Activated CD8-positive, alpha-beta T cell treated with anti-CD3 and anti-CD28 coated beads for 36 hours (primary cell): ENCODE measurements around the gene NPAS1. TPM values are rescaled to one million over a fixed set of nuclear protein-coding genes. Genes with fewer than 3 reads are reported as not detected.
"Not testable (repeated sequence)": the region's sequence is repeated elsewhere in the genome, so short reads cannot be mapped to it uniquely, and the experiment has no call there.

Source experiments
- ATAC-seq: fragments of 200-7000 bp; cut with Tn5 transposase; one replicate; pipeline ENCODE4 v1.10.0; 2021; ENCODE audit warnings: mild to moderate bottlenecking, moderate library complexity
- CTCF ChIA-PET: fragments of 350-600 bp; sonication (Branson Sonifier 250); formaldehyde crosslinking; loops from one replicate; lab custom pipeline; 2021; ENCODE audit warnings: antibody characterized with exemption; lab: Charles Lee
- POLR2A ChIA-PET: fragments of 350-600 bp; sonication (Branson Sonifier 250); formaldehyde crosslinking; loops from one replicate; lab custom pipeline; 2021; ENCODE audit warnings: antibody characterized with exemption; lab: Charles Lee
- DNase-seq: peaks from one replicate; pipeline ENCODE4 v3.0.0-alpha.2; 2020
- H3K27ac Mint-ChIP-seq: one replicate; pipeline ENCODE4 v1.8.0; 2021; ENCODE audit warnings: mild to moderate bottlenecking, mixed read lengths
- H3K27me3 Mint-ChIP-seq: one replicate; pipeline ENCODE4 v1.8.0; 2021; ENCODE audit warnings: mixed read lengths
- H3K36me3 Mint-ChIP-seq: one replicate; pipeline ENCODE4 v1.8.0; 2021; ENCODE audit warnings: low read depth, mixed read lengths
- H3K4me1 Mint-ChIP-seq: one replicate; pipeline ENCODE4 v1.8.0; 2021; ENCODE audit warnings: low read depth, mixed read lengths
- H3K4me3 Mint-ChIP-seq: one replicate; pipeline ENCODE4 v1.8.0; 2021; ENCODE audit warnings: mild to moderate bottlenecking, moderate library complexity, mixed read lengths
- H3K9me3 Mint-ChIP-seq: one replicate; pipeline ENCODE4 v1.8.0; 2021; ENCODE audit warnings: mixed read lengths
- CTCF ChIP-seq: fragments of 200-600 bp; IDR thresholded peaks from one replicate; pipeline ENCODE4 v1.8.0; 2022; ENCODE audit warnings: antibody characterized with exemption, mild to moderate bottlenecking
- intact Hi-C: fragments of 100-400 bp; cut with micrococcal nuclease; formaldehyde crosslinking; loops from one replicate; pipeline ENCODE4 v1.10.0; 2022
- total RNA-seq, 2 experiments: library from RNA; stranded (reverse); gene quantifications; one replicate each; pipeline ENCODE4 v1.2.3, GENCODE V29; 2021

The NPAS1 gene
- total RNA-seq, 2 experiments from 2014 or later, result 0.27 to 0.65 TPM

DNA sequence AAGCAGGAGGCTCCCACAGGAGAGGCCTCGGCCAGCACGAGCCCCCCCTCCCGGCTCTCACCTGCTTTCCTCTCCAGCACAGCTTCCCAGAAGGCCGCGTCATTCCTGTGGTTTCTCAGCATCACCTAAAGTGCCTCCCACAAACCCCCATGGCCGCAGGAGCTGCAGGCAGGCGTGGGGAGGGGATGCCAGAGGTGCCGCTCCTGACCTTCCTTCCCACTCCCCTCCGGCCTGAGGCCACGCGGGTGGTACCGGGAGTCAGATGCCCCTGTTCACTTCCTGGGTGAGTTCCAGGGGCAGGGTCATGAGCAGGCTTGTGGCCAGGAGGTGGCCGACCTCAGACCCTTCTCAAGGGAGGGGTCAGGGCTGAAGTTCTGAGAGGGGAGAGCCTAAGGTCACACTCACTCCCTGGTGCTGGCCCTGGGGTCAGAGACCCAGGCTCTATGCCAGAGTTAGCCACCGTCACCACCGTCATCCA, 14.4 kb upstream of the NPAS1 start:
- POLR2A ChIA-PET, result no interaction called here
- ATAC-seq (no peak), DNase-seq (no peak)
- H3K4me3 Mint-ChIP-seq, result no peak overlapping the region
- peaks cover 4% of the 10 kb centered on the region for H3K9me3 Mint-ChIP-seq
- peaks cover 9% of the 10 kb centered on the region for H3K27me3 Mint-ChIP-seq
- peaks cover 5% of the 10 kb centered on the region for H3K36me3 Mint-ChIP-seq
- TF ChIP-seq CTCF, result no peak
- intact Hi-C loops, result no loop called here
- H3K4me1 Mint-ChIP-seq, result peaks cover 8% of the 10 kb centered on the region
- no peak overlapping the region for H3K27ac Mint-ChIP-seq
- CTCF ChIA-PET, result interaction anchor here (1.2 to 5.6 kb wide), 2 partner anchors 7 to 15 kb away, joined by 4 to 44 read pairs; no protein-coding TSS in a partner anchor

- intact Hi-C loops, result no loop called here
- ChIA-PET CTCF (no interaction called here), POLR2A (interaction anchor here (0.6 kb wide), 1 partner anchor 8 kb away, joined by 3 read pairs; no protein-coding TSS in a partner anchor)
- Mint-ChIP-seq H3K36me3 (peaks cover 2% of the 10 kb centered on the region), H3K27me3 (peaks cover 9% of the 10 kb centered on the region), H3K4me3 (no peak overlapping the region), H3K9me3 (peaks cover 4% of the 10 kb centered on the region), H3K27ac (no peak overlapping the region), H3K4me1 (peaks cover 8% of the 10 kb centered on the region)
- ATAC-seq, result peak; percentile 24
- no peak for TF ChIP-seq CTCF
- peak; percentile 33 for DNase-seq
These were observed 13.8 kb upstream of the NPAS1 start for GRCh38 chr19:47005873-47006272.

DNA sequence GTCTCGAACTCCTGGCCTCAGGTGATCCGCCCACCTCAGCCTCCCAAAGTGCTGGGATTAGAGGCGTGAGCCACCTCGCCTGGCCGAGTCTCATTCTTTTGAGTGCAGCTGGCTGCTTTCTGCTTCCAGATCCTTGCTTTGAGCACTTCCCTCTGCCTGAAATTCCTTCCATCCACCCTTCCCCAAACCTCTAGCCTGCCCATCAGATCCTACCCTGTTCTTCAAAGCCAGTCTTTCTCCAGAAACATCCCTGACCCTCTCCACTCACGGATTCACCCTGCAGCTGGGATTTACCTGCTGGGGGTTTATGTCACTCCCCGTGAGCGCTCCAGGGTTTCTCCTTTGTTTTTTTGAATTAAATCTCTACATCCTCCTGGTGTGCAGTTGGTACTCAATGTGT, 13.1 kb upstream of the NPAS1 start:
- intact Hi-C loops, result no loop called here
- Mint-ChIP-seq H3K27me3 (peaks cover 9% of the 10 kb centered on the region), H3K9me3 (peaks cover 4% of the 10 kb centered on the region), H3K4me3 (no peak overlapping the region), H3K27ac (no peak overlapping the region), H3K36me3 (no peaks in the 10 kb centered on the region), H3K4me1 (peaks cover 8% of the 10 kb centered on the region)
- POLR2A ChIA-PET, result interaction anchor here (0.6 kb wide), 1 partner anchor 7 kb away, joined by 3 read pairs; no protein-coding TSS in a partner anchor
- no peak for TF ChIP-seq CTCF
- ATAC-seq, result no peak
- CTCF ChIA-PET, result interaction anchor here (1.1 kb wide), 1 partner anchor 238 kb away, joined by 3 read pairs; no protein-coding TSS in a partner anchor
- no peak for DNase-seq

DNA sequence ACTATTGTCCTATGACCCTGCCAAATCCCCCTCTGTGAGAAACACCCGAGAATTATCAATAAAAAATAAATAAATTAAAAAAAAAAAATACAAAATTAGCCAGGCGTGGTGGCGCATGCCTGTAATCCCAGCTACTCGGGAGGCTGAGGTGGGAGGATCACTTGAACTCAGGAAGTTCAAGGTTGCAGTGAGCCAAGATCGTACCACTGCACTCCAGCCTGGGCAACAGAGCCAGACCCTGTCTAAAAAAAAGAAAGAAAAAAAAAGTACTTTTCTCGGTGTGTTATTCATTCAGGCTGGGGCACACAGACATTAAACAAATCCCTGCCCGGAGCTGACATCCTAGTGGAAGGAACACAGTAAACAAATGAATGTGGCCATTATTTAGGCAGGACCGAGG, 9.1 kb upstream of the NPAS1 start:
- H3K27ac Mint-ChIP-seq, H3K36me3 Mint-ChIP-seq, H3K27me3 Mint-ChIP-seq, ATAC-seq, intact Hi-C loops, POLR2A ChIA-PET, H3K4me1 Mint-ChIP-seq, H3K4me3 Mint-ChIP-seq, DNase-seq, H3K9me3 Mint-ChIP-seq: not testable (repeated sequence)
- CTCF ChIA-PET, result interaction anchor here (1.0 to 1.5 kb wide), 2 partner anchors 115 to 200 kb away, joined by 3 to 4 read pairs; no protein-coding TSS in a partner anchor

DNA sequence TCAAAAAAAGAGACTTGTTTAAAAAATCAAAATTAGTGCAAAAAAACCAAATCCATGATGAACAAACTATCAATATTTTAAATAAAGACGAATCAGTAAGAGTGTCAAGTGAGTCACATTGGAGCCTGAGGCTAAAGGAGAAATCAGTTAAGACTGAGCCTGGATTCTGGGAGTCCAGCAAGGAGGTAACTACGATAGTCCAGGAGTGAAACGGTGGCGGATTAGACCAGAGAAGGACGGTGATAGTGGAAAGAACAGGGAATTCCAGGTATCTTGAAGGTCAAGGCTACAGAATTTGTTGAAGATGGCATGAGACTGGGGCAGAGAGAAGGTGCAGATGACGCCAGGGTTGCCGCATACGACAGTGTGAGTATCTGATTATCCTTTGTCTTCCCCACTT, 7.0 kb upstream of the NPAS1 start:
- ChIA-PET CTCF (interaction anchor here (0.5 to 4.6 kb wide), 69 partner anchors 10 to 283 kb away, joined by 3 to 67 read pairs (median 5); partner anchors contain the start of genes SAE1, TMEM160 and ZC3H4), POLR2A (interaction anchor here (0.7 to 0.9 kb wide), 2 partner anchors 10 to 69 kb away, joined by 3 to 4 read pairs; no protein-coding TSS in a partner anchor)
- Mint-ChIP-seq H3K4me1 (peaks cover 9% of the 10 kb centered on the region), H3K4me3 (no peak overlapping the region), H3K36me3 (no peaks in the 10 kb centered on the region), H3K27ac (no peak overlapping the region), H3K9me3 (no peaks in the 10 kb centered on the region), H3K27me3 (peaks cover 4% of the 10 kb centered on the region)
- intact Hi-C loops, result no loop called here
- no peak for TF ChIP-seq CTCF
- DNase-seq, result no peak
- ATAC-seq, result no peak
